ENCODE data around the gene NBPF26. TPM values are rescaled to one million over a fixed set of nuclear protein-coding genes. Genes with fewer than 3 reads are reported as not detected.
"Not testable (repeated sequence)": the region's sequence is repeated elsewhere in the genome, so short reads cannot be mapped to it uniquely, and the experiment has no call there.

Gene NBPF26
- 41.9 TPM for polyA plus RNA-seq (2013)

- Histone ChIP-seq H3K27ac (ENCODE audit: insufficient read depth in 1 of 2, low read depth in 1 of 2, low read length in 2 of 2, poor library complexity in 1 of 2, severe bottlenecking in 2 of 2) (peak within 1 kb of the TSS in 1 of 2 experiments; percentile 34), H3K4me3 (ENCODE audit: control insufficient read depth in 1 of 7, extremely low read depth in 1 of 7, insufficient read depth in 4 of 7, low read depth in 2 of 7, low read length in 6 of 7) (peak within 1 kb of the TSS in 6 of 7 experiments; percentile 49 to 78 (median 60))
- peak; percentile 67 to 91 (median 79) for DNase-seq
- CTCF ChIA-PET; POLR2A ChIA-PET; H3K9me3 ChIP-seq (ENCODE audit: control extremely low read depth in 1 of 5, control insufficient read depth in 4 of 5, insufficient read depth in 2 of 5, low read depth in 1 of 5, low read length in 4 of 5); H3K4me1 ChIP-seq (ENCODE audit: control extremely low read depth in 1 of 4, control insufficient read depth in 4 of 4, insufficient read depth in 4 of 4, low read length in 3 of 4); H3K36me3 ChIP-seq (ENCODE audit: control insufficient read depth in 4 of 4, insufficient read depth in 4 of 4, low read length in 3 of 4); H3K27me3 ChIP-seq (replicated peaks in 2 of 5; ENCODE audit: control insufficient read depth in 4 of 5, insufficient read depth in 5 of 5, low read length in 4 of 5): not testable (repeated sequence)
- WGBS (ENCODE audit: insufficient coverage) = no CpG with 5 or more reads among the region's 74 CpGs
These were observed at the start of gene NBPF26 for GRCh38 chr1:120723715-120724402. NBPF26 (plus strand) TSS chr1:120723945.

GRCh38 chr1:120680106-120680819 is 43.5 kb upstream of the NBPF26 start:
- H3K27ac ChIP-seq (ENCODE audit: insufficient read depth in 1 of 2, low read depth in 1 of 2, low read length in 2 of 2, poor library complexity in 1 of 2, severe bottlenecking in 2 of 2); H3K27me3 ChIP-seq (replicated peaks in 2 of 5; ENCODE audit: control insufficient read depth in 4 of 5, insufficient read depth in 5 of 5, low read length in 4 of 5); H3K4me1 ChIP-seq (ENCODE audit: control extremely low read depth in 1 of 4, control insufficient read depth in 4 of 4, insufficient read depth in 4 of 4, low read length in 3 of 4); H3K9me3 ChIP-seq (ENCODE audit: control extremely low read depth in 1 of 5, control insufficient read depth in 4 of 5, insufficient read depth in 2 of 5, low read depth in 1 of 5, low read length in 4 of 5); DNase-seq; H3K4me3 ChIP-seq (ENCODE audit: control insufficient read depth in 1 of 7, extremely low read depth in 1 of 7, insufficient read depth in 4 of 7, low read depth in 2 of 7, low read length in 6 of 7); POLR2A ChIA-PET; CTCF ChIA-PET; H3K36me3 ChIP-seq (ENCODE audit: control insufficient read depth in 4 of 4, insufficient read depth in 4 of 4, low read length in 3 of 4): not testable (repeated sequence)
- no CpG with 5 or more reads among the region's 2 CpGs for WGBS (ENCODE audit: insufficient coverage)

GRCh38 chr1:120680938-120681337 is 42.8 kb upstream of the NBPF26 start:
- H3K4me3 ChIP-seq (ENCODE audit: control insufficient read depth in 1 of 7, extremely low read depth in 1 of 7, insufficient read depth in 4 of 7, low read depth in 2 of 7, low read length in 6 of 7); CTCF ChIA-PET; H3K27me3 ChIP-seq (replicated peaks in 2 of 5; ENCODE audit: control insufficient read depth in 4 of 5, insufficient read depth in 5 of 5, low read length in 4 of 5); H3K36me3 ChIP-seq (ENCODE audit: control insufficient read depth in 4 of 4, insufficient read depth in 4 of 4, low read length in 3 of 4); H3K4me1 ChIP-seq (ENCODE audit: control extremely low read depth in 1 of 4, control insufficient read depth in 4 of 4, insufficient read depth in 4 of 4, low read length in 3 of 4); H3K9me3 ChIP-seq (ENCODE audit: control extremely low read depth in 1 of 5, control insufficient read depth in 4 of 5, insufficient read depth in 2 of 5, low read depth in 1 of 5, low read length in 4 of 5); H3K27ac ChIP-seq (ENCODE audit: insufficient read depth in 1 of 2, low read depth in 1 of 2, low read length in 2 of 2, poor library complexity in 1 of 2, severe bottlenecking in 2 of 2); POLR2A ChIA-PET; DNase-seq: not testable (repeated sequence)
- WGBS (ENCODE audit: insufficient coverage) = no CpG with 5 or more reads among the region's 2 CpGs

GRCh38 chr1:120684397-120684796 is 39.3 kb upstream of the NBPF26 start:
- H3K36me3 ChIP-seq (ENCODE audit: control insufficient read depth in 4 of 4, insufficient read depth in 4 of 4, low read length in 3 of 4); H3K27me3 ChIP-seq (replicated peaks in 2 of 5; ENCODE audit: control insufficient read depth in 4 of 5, insufficient read depth in 5 of 5, low read length in 4 of 5); DNase-seq; H3K4me3 ChIP-seq (ENCODE audit: control insufficient read depth in 1 of 7, extremely low read depth in 1 of 7, insufficient read depth in 4 of 7, low read depth in 2 of 7, low read length in 6 of 7); CTCF ChIA-PET; H3K27ac ChIP-seq (ENCODE audit: insufficient read depth in 1 of 2, low read depth in 1 of 2, low read length in 2 of 2, poor library complexity in 1 of 2, severe bottlenecking in 2 of 2); H3K4me1 ChIP-seq (ENCODE audit: control extremely low read depth in 1 of 4, control insufficient read depth in 4 of 4, insufficient read depth in 4 of 4, low read length in 3 of 4); H3K9me3 ChIP-seq (ENCODE audit: control extremely low read depth in 1 of 5, control insufficient read depth in 4 of 5, insufficient read depth in 2 of 5, low read depth in 1 of 5, low read length in 4 of 5); POLR2A ChIA-PET: not testable (repeated sequence)
- WGBS (ENCODE audit: insufficient coverage) = no CpG with 5 or more reads among the region's 2 CpGs

- H3K4me3 ChIP-seq (ENCODE audit: control insufficient read depth in 1 of 7, extremely low read depth in 1 of 7, insufficient read depth in 4 of 7, low read depth in 2 of 7, low read length in 6 of 7); H3K27me3 ChIP-seq (replicated peaks in 2 of 5; ENCODE audit: control insufficient read depth in 4 of 5, insufficient read depth in 5 of 5, low read length in 4 of 5); H3K4me1 ChIP-seq (ENCODE audit: control extremely low read depth in 1 of 4, control insufficient read depth in 4 of 4, insufficient read depth in 4 of 4, low read length in 3 of 4); CTCF ChIA-PET; H3K36me3 ChIP-seq (ENCODE audit: control insufficient read depth in 4 of 4, insufficient read depth in 4 of 4, low read length in 3 of 4); H3K27ac ChIP-seq (ENCODE audit: insufficient read depth in 1 of 2, low read depth in 1 of 2, low read length in 2 of 2, poor library complexity in 1 of 2, severe bottlenecking in 2 of 2); DNase-seq; H3K9me3 ChIP-seq (ENCODE audit: control extremely low read depth in 1 of 5, control insufficient read depth in 4 of 5, insufficient read depth in 2 of 5, low read depth in 1 of 5, low read length in 4 of 5); POLR2A ChIA-PET: not testable (repeated sequence)
- no CpG with 5 or more reads among the region's 2 CpGs for WGBS (ENCODE audit: insufficient coverage)
These were observed 38.1 kb upstream of the NBPF26 start for GRCh38 chr1:120685622-120686021.

GRCh38 chr1:120687250-120687649 is 36.5 kb upstream of the NBPF26 start:
- H3K4me3 ChIP-seq (ENCODE audit: control insufficient read depth in 1 of 7, extremely low read depth in 1 of 7, insufficient read depth in 4 of 7, low read depth in 2 of 7, low read length in 6 of 7); POLR2A ChIA-PET; H3K4me1 ChIP-seq (ENCODE audit: control extremely low read depth in 1 of 4, control insufficient read depth in 4 of 4, insufficient read depth in 4 of 4, low read length in 3 of 4); CTCF ChIA-PET; DNase-seq; H3K9me3 ChIP-seq (ENCODE audit: control extremely low read depth in 1 of 5, control insufficient read depth in 4 of 5, insufficient read depth in 2 of 5, low read depth in 1 of 5, low read length in 4 of 5); H3K27ac ChIP-seq (ENCODE audit: insufficient read depth in 1 of 2, low read depth in 1 of 2, low read length in 2 of 2, poor library complexity in 1 of 2, severe bottlenecking in 2 of 2); H3K27me3 ChIP-seq (replicated peaks in 2 of 5; ENCODE audit: control insufficient read depth in 4 of 5, insufficient read depth in 5 of 5, low read length in 4 of 5); H3K36me3 ChIP-seq (ENCODE audit: control insufficient read depth in 4 of 4, insufficient read depth in 4 of 4, low read length in 3 of 4): not testable (repeated sequence)
- no CpG with 5 or more reads among the region's 6 CpGs for WGBS (ENCODE audit: insufficient coverage)

- H3K4me3 ChIP-seq (ENCODE audit: control insufficient read depth in 1 of 7, extremely low read depth in 1 of 7, insufficient read depth in 4 of 7, low read depth in 2 of 7, low read length in 6 of 7); DNase-seq: not testable (repeated sequence)
- no CpG with 5 or more reads among the region's 53 CpGs for WGBS (ENCODE audit: insufficient coverage)
These were observed 22.8 kb upstream of the NBPF26 start for GRCh38 chr1:120700807-120701562.

More at GRCh38 chr1:120700807-120701562, 22.8 kb upstream of the NBPF26 start:
- H3K9me3 ChIP-seq (ENCODE audit: control extremely low read depth in 1 of 5, control insufficient read depth in 4 of 5, insufficient read depth in 2 of 5, low read depth in 1 of 5, low read length in 4 of 5); H3K27ac ChIP-seq (ENCODE audit: insufficient read depth in 1 of 2, low read depth in 1 of 2, low read length in 2 of 2, poor library complexity in 1 of 2, severe bottlenecking in 2 of 2); POLR2A ChIA-PET; H3K27me3 ChIP-seq (replicated peaks in 2 of 5; ENCODE audit: control insufficient read depth in 4 of 5, insufficient read depth in 5 of 5, low read length in 4 of 5); H3K36me3 ChIP-seq (ENCODE audit: control insufficient read depth in 4 of 4, insufficient read depth in 4 of 4, low read length in 3 of 4); H3K4me1 ChIP-seq (ENCODE audit: control extremely low read depth in 1 of 4, control insufficient read depth in 4 of 4, insufficient read depth in 4 of 4, low read length in 3 of 4); CTCF ChIA-PET: not testable (repeated sequence)

Data from common myeloid progenitor, CD34-positive (primary cell).